SK-N-SH (cell line): ENCODE results near the gene TMEM150A. TPM values are rescaled to one million over a fixed set of nuclear protein-coding genes. Genes with fewer than 3 reads are reported as not detected.

Experiments used
- CTCF ChIA-PET: fragments of 300-600, 350-600 bp; formaldehyde crosslinking; extraction: SDS; loops from one replicate; lab custom pipeline; 2021; lab: Yijun Ruan, JAX
- POLR2A ChIA-PET: fragments of 350-600 bp; sonication (Branson Sonifier 250); formaldehyde crosslinking; extraction: SDS; loops from one replicate; lab custom pipeline; 2020; ENCODE audit warnings: antibody characterized with exemption, inconsistent platforms; lab: Yijun Ruan, JAX
- DNase-seq: peaks from one replicate; pipeline ENCODE4 v3.0.0; 2012
- H2AFZ ChIP-seq: fragments of 200-600 bp; sonication (generic); 2 replicates; pipeline ENCODE4 v1.8.1; 2016; ENCODE audit warnings: antibody characterized with exemption, mild to moderate bottlenecking, low read depth
- H3F3A ChIP-seq: fragments of 200-600 bp; sonication (generic); replicated peaks from 2 replicates; pipeline ENCODE3; 2016; ENCODE audit warnings: antibody characterized with exemption, mild to moderate bottlenecking; ENCODE audit not compliant: insufficient read depth
- H3K27ac ChIP-seq, 2 experiments: fragments of 200-500 bp in 1 of 2; fragments of 200-600 bp in 1 of 2; sonication (Bioruptor generic) in 1 of 2; sonication (generic), shearing (Covaris generic) in 1 of 2; 2 replicates each; pipeline versions ENCODE4 v1.5.1 to v1.6.1; 2014 to 2016; ENCODE audit warnings: low read depth in 2 of 2, inconsistent platforms in 1 of 2, low read length in 1 of 2, mild to moderate bottlenecking in 1 of 2, mixed read lengths in 1 of 2
- H3K27me3 ChIP-seq: fragments of 200-600 bp; sonication (generic), shearing (Covaris generic); 2 replicates; pipeline ENCODE4 v1.6.1; 2016; ENCODE audit warnings: mixed run types; ENCODE audit not compliant: insufficient read depth
- H3K36me3 ChIP-seq, 2 experiments: fragments of 200-500 bp in 1 of 2; fragments of 200-600 bp in 1 of 2; sonication (Bioruptor generic) in 1 of 2; sonication (generic) in 1 of 2; replicated peaks in 1 of 2; 2 replicates each; pipeline versions ENCODE3 to v1.5.1; 2014 to 2016; ENCODE audit warnings: low read length in 1 of 2, mild to moderate bottlenecking in 1 of 2; ENCODE audit not compliant: insufficient read depth in 2 of 2, control insufficient read depth in 1 of 2
- H3K4me1 ChIP-seq, 2 experiments: fragments of 200-500 bp in 1 of 2; fragments of 200-600 bp in 1 of 2; sonication (Bioruptor generic) in 1 of 2; sonication (generic), shearing (Covaris generic) in 1 of 2; 2 replicates each; pipeline versions ENCODE4 v1.5.1 to v1.6.1; 2014 to 2016; ENCODE audit warnings: low read depth in 1 of 2, low read length in 1 of 2, mixed run types in 1 of 2; ENCODE audit not compliant: insufficient read depth in 2 of 2, control insufficient read depth in 1 of 2
- H3K4me2 ChIP-seq: fragments of 200-600 bp; sonication (generic), shearing (Covaris generic); 2 replicates; pipeline ENCODE4 v1.6.1; 2017; ENCODE audit warnings: mixed run types
- H3K4me3 ChIP-seq, 2 experiments: fragments of 200-500 bp in 1 of 2; fragments of 200-600 bp in 1 of 2; sonication (Bioruptor generic) in 1 of 2; sonication (generic), shearing (Covaris generic) in 1 of 2; 2 replicates each; pipeline versions ENCODE4 v1.5.1 to v1.8.1; 2014 to 2016; ENCODE audit warnings: low read depth in 2 of 2, inconsistent platforms in 1 of 2, low read length in 1 of 2, mild to moderate bottlenecking in 1 of 2, mixed read lengths in 1 of 2, moderate library complexity in 1 of 2
- H3K79me2 ChIP-seq: fragments of 200-600 bp; sonication (generic); 2 replicates; pipeline ENCODE4 v1.8.1; 2017; ENCODE audit warnings: mild to moderate bottlenecking; ENCODE audit not compliant: insufficient read depth
- H3K9ac ChIP-seq: fragments of 200-600 bp; sonication (generic); 2 replicates; pipeline ENCODE4 v1.6.1; 2017; ENCODE audit warnings: mixed run types
- H3K9me2 ChIP-seq: fragments of 200-600 bp; sonication (generic); 2 replicates; pipeline ENCODE4 v1.6.1; 2017; ENCODE audit warnings: mixed run types
- H3K9me3 ChIP-seq: fragments of 200-600 bp; sonication (generic); 2 replicates; pipeline ENCODE4 v1.6.1; 2017; ENCODE audit warnings: mixed run types, mild to moderate bottlenecking, moderate library complexity
- H4K20me1 ChIP-seq: fragments of 200-600 bp; sonication (generic); 2 replicates; pipeline ENCODE4 v1.6.1; 2017; ENCODE audit warnings: mild to moderate bottlenecking, mixed run types; ENCODE audit not compliant: insufficient read depth
- FOSL2 ChIP-seq: IDR thresholded peaks from 2 replicates; pipeline ENCODE4 v1.4.0; 2012; ENCODE audit warnings: low read depth, mild to moderate bottlenecking, moderate library complexity, borderline replicate concordance
- FOXM1 ChIP-seq: IDR thresholded peaks from 2 replicates; pipeline ENCODE4 v1.4.0; 2012; ENCODE audit warnings: low read depth, mild to moderate bottlenecking
- GABPA ChIP-seq: IDR thresholded peaks from 2 replicates; pipeline ENCODE4 v1.4.0; 2012; ENCODE audit warnings: low read depth, mild to moderate bottlenecking
- JUND ChIP-seq: IDR thresholded peaks from 2 replicates; pipeline ENCODE4 v1.4.0; 2012
- MEF2A ChIP-seq: IDR thresholded peaks from 2 replicates; pipeline ENCODE4 v1.4.0; 2012; ENCODE audit warnings: low read depth, borderline replicate concordance
- POLR2AphosphoS5 ChIP-seq: IDR thresholded peaks from 2 replicates; pipeline ENCODE4 v1.6.1; 2012; ENCODE audit warnings: low read depth, low read length
- RCOR1 ChIP-seq: fragments of 150-350 bp; IDR thresholded peaks from 2 replicates; pipeline ENCODE4 v1.6.1; 2017; ENCODE audit warnings: antibody characterized with exemption, low read length
- RFX5 ChIP-seq: IDR thresholded peaks from 2 replicates; pipeline ENCODE4 v1.6.1; 2012; ENCODE audit warnings: mild to moderate bottlenecking, improper control_type of control experiment, low read length
- SMC3 ChIP-seq: IDR thresholded peaks from 2 replicates; pipeline ENCODE4 v1.6.1; 2012; ENCODE audit warnings: low read depth, low read length, improper control_type of control experiment
- YY1 ChIP-seq: IDR thresholded peaks from 2 replicates; pipeline ENCODE4 v1.4.0; 2012; ENCODE audit warnings: low read depth, mild to moderate bottlenecking
- WGBS: methylation state at CpG from one replicate; pipeline ENCODE4 v1.1.6; 2017; ENCODE audit warnings: low lambda C conversion rate; 5-methylcytosine and 5-hydroxymethylcytosine counted together
- polyA plus RNA-seq, 3 experiments: library from polyadenylated mRNA; depleted of rRNA; stranded (reverse); fragments of >200 nt; gene quantifications; 2 replicates each; pipeline ENCODE4 v1.2.3, GENCODE V29; 2012
- TF ChIP-seq, protein P1 (sequence below): IDR thresholded peaks from 2 replicates; pipeline ENCODE4 v1.4.0; 2012; ENCODE audit warnings: low read depth, borderline replicate concordance
- TF ChIP-seq, protein P2 (sequence below): fragments of 200-600 bp; sonication (generic); IDR thresholded peaks from 2 replicates; pipeline ENCODE4 v1.6.1; 2017; ENCODE audit warnings: antibody characterized with exemption, mild to moderate bottlenecking, moderate library complexity
- TF ChIP-seq, protein P3 (sequence below): IDR thresholded peaks from 2 replicates; pipeline ENCODE4; 2012

TMEM150A gene
- polyA plus RNA-seq, 1 of the 3 experiments (the other 2 are of a cell fraction): 20.2 TPM

DNA sequence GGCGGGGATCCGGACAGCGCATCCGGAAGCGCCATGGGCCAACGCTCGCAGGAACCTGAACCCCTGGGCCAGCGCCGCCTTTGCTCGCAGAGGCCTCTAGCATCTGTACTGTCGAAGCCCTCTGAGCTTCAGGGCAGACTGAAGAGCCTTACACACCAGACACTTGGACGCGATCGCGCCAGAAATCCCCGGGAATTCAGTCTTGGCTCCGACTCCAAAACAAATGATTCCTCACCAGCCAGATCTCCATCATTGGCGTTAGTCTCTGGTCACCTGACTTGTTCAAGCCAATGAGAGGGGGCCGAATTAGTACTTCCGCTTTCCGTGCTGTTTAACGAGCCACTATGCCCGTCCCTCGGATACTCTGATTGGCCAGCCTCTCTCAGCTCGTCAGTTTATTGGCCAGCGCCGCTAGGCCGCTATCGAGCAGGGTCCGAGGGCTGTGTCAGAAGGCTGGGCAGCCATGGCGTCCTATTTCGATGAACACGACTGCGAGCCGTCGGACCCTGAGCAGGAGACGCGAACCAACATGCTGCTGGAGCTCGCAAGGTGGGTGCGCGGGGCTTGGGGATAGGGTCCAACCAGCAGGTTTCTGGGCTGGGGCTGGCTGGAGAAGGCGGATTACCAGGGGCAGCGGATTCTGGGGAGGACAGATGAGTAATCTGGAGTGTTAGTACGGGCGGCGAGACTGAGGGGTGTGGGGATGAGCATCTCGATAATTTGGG is 7.0 kb downstream of the TMEM150A start, which contains the start of gene RNF181 (continued):
- TF ChIP-seq, protein P1, sequence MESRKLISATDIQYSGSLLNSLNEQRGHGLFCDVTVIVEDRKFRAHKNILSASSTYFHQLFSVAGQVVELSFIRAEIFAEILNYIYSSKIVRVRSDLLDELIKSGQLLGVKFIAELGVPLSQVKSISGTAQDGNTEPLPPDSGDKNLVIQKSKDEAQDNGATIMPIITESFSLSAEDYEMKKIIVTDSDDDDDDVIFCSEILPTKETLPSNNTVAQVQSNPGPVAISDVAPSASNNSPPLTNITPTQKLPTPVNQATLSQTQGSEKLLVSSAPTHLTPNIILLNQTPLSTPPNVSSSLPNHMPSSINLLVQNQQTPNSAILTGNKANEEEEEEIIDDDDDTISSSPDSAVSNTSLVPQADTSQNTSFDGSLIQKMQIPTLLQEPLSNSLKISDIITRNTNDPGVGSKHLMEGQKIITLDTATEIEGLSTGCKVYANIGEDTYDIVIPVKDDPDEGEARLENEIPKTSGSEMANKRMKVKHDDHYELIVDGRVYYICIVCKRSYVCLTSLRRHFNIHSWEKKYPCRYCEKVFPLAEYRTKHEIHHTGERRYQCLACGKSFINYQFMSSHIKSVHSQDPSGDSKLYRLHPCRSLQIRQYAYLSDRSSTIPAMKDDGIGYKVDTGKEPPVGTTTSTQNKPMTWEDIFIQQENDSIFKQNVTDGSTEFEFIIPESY: no peak
- TF ChIP-seq FOSL2: no peak; the same call in 1 of the 2 replicates
- TF ChIP-seq, protein P2, sequence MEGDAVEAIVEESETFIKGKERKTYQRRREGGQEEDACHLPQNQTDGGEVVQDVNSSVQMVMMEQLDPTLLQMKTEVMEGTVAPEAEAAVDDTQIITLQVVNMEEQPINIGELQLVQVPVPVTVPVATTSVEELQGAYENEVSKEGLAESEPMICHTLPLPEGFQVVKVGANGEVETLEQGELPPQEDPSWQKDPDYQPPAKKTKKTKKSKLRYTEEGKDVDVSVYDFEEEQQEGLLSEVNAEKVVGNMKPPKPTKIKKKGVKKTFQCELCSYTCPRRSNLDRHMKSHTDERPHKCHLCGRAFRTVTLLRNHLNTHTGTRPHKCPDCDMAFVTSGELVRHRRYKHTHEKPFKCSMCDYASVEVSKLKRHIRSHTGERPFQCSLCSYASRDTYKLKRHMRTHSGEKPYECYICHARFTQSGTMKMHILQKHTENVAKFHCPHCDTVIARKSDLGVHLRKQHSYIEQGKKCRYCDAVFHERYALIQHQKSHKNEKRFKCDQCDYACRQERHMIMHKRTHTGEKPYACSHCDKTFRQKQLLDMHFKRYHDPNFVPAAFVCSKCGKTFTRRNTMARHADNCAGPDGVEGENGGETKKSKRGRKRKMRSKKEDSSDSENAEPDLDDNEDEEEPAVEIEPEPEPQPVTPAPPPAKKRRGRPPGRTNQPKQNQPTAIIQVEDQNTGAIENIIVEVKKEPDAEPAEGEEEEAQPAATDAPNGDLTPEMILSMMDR: no peak

GRCh38 chr2:85594715-85595300 is 7.7 kb downstream of the TMEM150A start:
- H3K4me1 ChIP-seq: peaks cover 0 to 17% of the 10 kb centered on the region in 2 experiments; a peak in 2 of 4 replicates
- H2AFZ ChIP-seq: peak overlapping the region; percentile 76
- TF ChIP-seq MEF2A: no peak
- TF ChIP-seq, protein P3, sequence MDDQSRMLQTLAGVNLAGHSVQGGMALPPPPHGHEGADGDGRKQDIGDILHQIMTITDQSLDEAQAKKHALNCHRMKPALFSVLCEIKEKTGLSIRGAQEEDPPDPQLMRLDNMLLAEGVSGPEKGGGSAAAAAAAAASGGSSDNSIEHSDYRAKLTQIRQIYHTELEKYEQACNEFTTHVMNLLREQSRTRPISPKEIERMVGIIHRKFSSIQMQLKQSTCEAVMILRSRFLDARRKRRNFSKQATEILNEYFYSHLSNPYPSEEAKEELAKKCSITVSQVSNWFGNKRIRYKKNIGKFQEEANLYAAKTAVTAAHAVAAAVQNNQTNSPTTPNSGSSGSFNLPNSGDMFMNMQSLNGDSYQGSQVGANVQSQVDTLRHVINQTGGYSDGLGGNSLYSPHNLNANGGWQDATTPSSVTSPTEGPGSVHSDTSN: no peak
- no peak for TF ChIP-seq JUND
- TF ChIP-seq SMC3: no peak
- no peak for TF ChIP-seq GABPA
- no peak for TF ChIP-seq POLR2AphosphoS5
- TF ChIP-seq RCOR1: no peak
- TF ChIP-seq YY1: no peak
- TF ChIP-seq, protein P2: no peak
- no peak for TF ChIP-seq FOXM1
- no peak for TF ChIP-seq FOSL2
- TF ChIP-seq RFX5: no peak
- TF ChIP-seq, all 33 proteins: peak for 0
- no peak for DNase-seq
- H3K9me3 ChIP-seq: no peaks in the 10 kb centered on the region
- no peaks in the 10 kb centered on the region for H4K20me1 ChIP-seq
- peak overlapping the region; percentile 85 for H3K4me2 ChIP-seq
- peak overlapping the region; percentile 94 for H3K9ac ChIP-seq
- H3K27me3 ChIP-seq: no peaks in the 10 kb centered on the region
- H3K4me3 ChIP-seq: peak overlapping the region; percentile 86 to 99
- peaks cover 22% of the 10 kb centered on the region for H3K79me2 ChIP-seq
- H3K27ac ChIP-seq: peak overlapping the region; percentile 79 to 91
- ChIA-PET POLR2A (interaction anchor here (0.8 to 1.6 kb wide), 8 partner anchors 8 to 174 kb away, joined by 3 to 7 read pairs (median 4); partner anchors contain the start of genes C2orf68 and MAT2A), CTCF (interaction anchor here (0.6 to 1.9 kb wide), 5 partner anchors 8 to 89 kb away, joined by 3 to 5 read pairs (median 4); partner anchors contain the start of genes MAT2A and TMEM150A)
- H3K9me2 ChIP-seq: no peaks in the 10 kb centered on the region
- H3F3A ChIP-seq: no peaks in the 10 kb centered on the region
- 21% methylated on average over 13 of the region's 13 CpGs for WGBS
- H3K36me3 ChIP-seq: peaks cover 0 to 25% of the 10 kb centered on the region in 2 experiments
